Muscle of arm (tissue), 12 donors: ENCODE results near the gene SPATA46. TPM values are rescaled to one million over a fixed set of nuclear protein-coding genes. Genes with fewer than 3 reads are reported as not detected.

Experiments
- DNase-seq: peaks from one replicate; pipeline ENCODE4 v3.0.0-alpha.2; 2013
- polyA plus RNA-seq, 12 donors: library from polyadenylated mRNA; unstranded; fragments of 120-200 nt; gene quantifications; one replicate each; pipeline ENCODE4 v1.2.1, GENCODE V29; 2013; ENCODE audit not compliant: insufficient read length in 12 of 12

Gene SPATA46
- polyA plus RNA-seq, 12 donors: 0.16 to 0.85 (median 0.22) TPM; not detected in 7

GRCh38 chr1:162391790-162392563, 15.3 kb upstream of the SPATA46 start:
- DNase-seq: no peak

- DNase-seq: no peak
Measured at GRCh38 chr1:162390396-162391185, 13.9 kb upstream of the SPATA46 start.

GRCh38 chr1:162389971-162390370, 13.3 kb upstream of the SPATA46 start:
- DNase-seq: no peak

- DNase-seq: no peak
Measured at GRCh38 chr1:162389021-162389818, 12.6 kb upstream of the SPATA46 start.

- no peak for DNase-seq
Measured at GRCh38 chr1:162388615-162389014, 12.0 kb upstream of the SPATA46 start.

GRCh38 chr1:162388083-162388594, 11.5 kb upstream of the SPATA46 start:
- DNase-seq: no peak

- DNase-seq: no peak
Measured at GRCh38 chr1:162387226-162388082, 10.8 kb upstream of the SPATA46 start.

- DNase-seq: no peak
Measured at GRCh38 chr1:162386292-162387225, 9.9 kb upstream of the SPATA46 start.

GRCh38 chr1:162385702-162386101, 9.0 kb upstream of the SPATA46 start:
- no peak for DNase-seq

GRCh38 chr1:162385280-162385623, 8.6 kb upstream of the SPATA46 start:
- no peak for DNase-seq

- no peak for DNase-seq
Measured at GRCh38 chr1:162384601-162385279, 8.1 kb upstream of the SPATA46 start.

- no peak for DNase-seq
Measured at GRCh38 chr1:162384116-162384515, 7.5 kb upstream of the SPATA46 start.

GRCh38 chr1:162383516-162383915, 6.9 kb upstream of the SPATA46 start:
- DNase-seq: no peak

- no peak for DNase-seq
Measured at GRCh38 chr1:162383091-162383490, 6.4 kb upstream of the SPATA46 start.

GRCh38 chr1:162381941-162382750, 5.5 kb upstream of the SPATA46 start:
- no peak for DNase-seq

- DNase-seq: no peak
Measured at GRCh38 chr1:162381383-162381782, 4.7 kb upstream of the SPATA46 start, which contains the start of gene C1orf226. Gene C1orf226 (plus strand): TSS chr1:162381728. CDS start chr1:162381902, 174 bp downstream.

GRCh38 chr1:162380061-162380846, 3.6 kb upstream of the SPATA46 start:
- DNase-seq: no peak

- DNase-seq: no peak
Measured at GRCh38 chr1:162375463-162375862, 1.2 kb downstream of the SPATA46 start.
